Nephron progenitor cell (in vitro differentiated cells): ENCODE data around the gene GJC3.
"Not testable (repeated sequence)": the region's sequence is repeated elsewhere in the genome, so short reads cannot be mapped to it uniquely, and the experiment has no call there.

Source experiments
- DNase-seq: peaks from one replicate; pipeline ENCODE4 v3.0.0; 2021
- H3K27ac Mint-ChIP-seq: 2 replicates; pipeline ENCODE4 v1.8.0; 2021; ENCODE audit warnings: mild to moderate bottlenecking, moderate library complexity, mixed read lengths
- H3K27me3 Mint-ChIP-seq: 2 replicates; pipeline ENCODE4 v1.8.0; 2021; ENCODE audit warnings: mild to moderate bottlenecking, low read depth, mixed read lengths; ENCODE audit not compliant: poor library complexity
- H3K36me3 Mint-ChIP-seq: 2 replicates; pipeline ENCODE4 v1.8.0; 2021; ENCODE audit warnings: low read depth, mixed read lengths
- H3K4me1 Mint-ChIP-seq: 2 replicates; pipeline ENCODE4 v1.8.0; 2021; ENCODE audit warnings: mixed read lengths
- H3K4me3 Mint-ChIP-seq: 2 replicates; pipeline ENCODE4 v1.8.0; 2021; ENCODE audit warnings: mild to moderate bottlenecking, moderate library complexity, mixed read lengths
- H3K9me3 Mint-ChIP-seq: 2 replicates; pipeline ENCODE4 v1.8.0; 2021; ENCODE audit warnings: mild to moderate bottlenecking, moderate library complexity, mixed read lengths
- CTCF ChIP-seq: fragments of 200-600 bp; sonication (generic); IDR thresholded peaks from 2 replicates; pipeline ENCODE4 v1.5.0; 2021; ENCODE audit warnings: antibody characterized with exemption

The GJC3 gene

GRCh38 chr7:99969298-99969697 is 39.9 kb upstream of the GJC3 start:
- Mint-ChIP-seq H3K36me3 (no peaks in the 10 kb centered on the region), H3K4me1 (no peaks in the 10 kb centered on the region), H3K9me3 (no peaks in the 10 kb centered on the region), H3K27ac (no peak overlapping the region), H3K27me3 (peaks cover 32% of the 10 kb centered on the region), H3K4me3 (no peak overlapping the region)
- no peak for DNase-seq
- no peak for TF ChIP-seq CTCF

GRCh38 chr7:99958564-99959227 is 29.3 kb upstream of the GJC3 start:
- Mint-ChIP-seq H3K4me1 (no peaks in the 10 kb centered on the region), H3K4me3 (no peak overlapping the region), H3K9me3 (no peaks in the 10 kb centered on the region), H3K27ac (no peak overlapping the region), H3K36me3 (no peaks in the 10 kb centered on the region), H3K27me3 (peaks cover 36% of the 10 kb centered on the region)
- no peak for TF ChIP-seq CTCF
- no peak for DNase-seq

GRCh38 chr7:99955247-99955646 is 25.8 kb upstream of the GJC3 start:
- Mint-ChIP-seq H3K4me3 (no peak overlapping the region), H3K9me3 (peaks cover 14% of the 10 kb centered on the region), H3K27ac (no peak overlapping the region), H3K27me3 (peaks cover 23% of the 10 kb centered on the region), H3K4me1 (no peaks in the 10 kb centered on the region), H3K36me3 (no peaks in the 10 kb centered on the region)
- DNase-seq: no peak
- no peak for TF ChIP-seq CTCF

- H3K27ac Mint-ChIP-seq, DNase-seq, H3K36me3 Mint-ChIP-seq, H3K4me1 Mint-ChIP-seq, H3K4me3 Mint-ChIP-seq: not testable (repeated sequence)
- Mint-ChIP-seq H3K9me3 (peaks cover 18% of the 10 kb centered on the region), H3K27me3 (peaks cover 23% of the 10 kb centered on the region)
Measured at GRCh38 chr7:99954643-99955042, 25.2 kb upstream of the GJC3 start.

- H3K27ac Mint-ChIP-seq: no peak overlapping the region
- H3K36me3 Mint-ChIP-seq: no peaks in the 10 kb centered on the region
- no peak for DNase-seq
- H3K4me3 Mint-ChIP-seq: no peak overlapping the region
- peaks cover 26% of the 10 kb centered on the region for H3K9me3 Mint-ChIP-seq
- H3K27me3 Mint-ChIP-seq: peaks cover 23% of the 10 kb centered on the region
- no peak for TF ChIP-seq CTCF
- H3K4me1 Mint-ChIP-seq: no peaks in the 10 kb centered on the region
Measured at GRCh38 chr7:99953649-99954048, 24.2 kb upstream of the GJC3 start.

GRCh38 chr7:99952649-99953048 is 23.2 kb upstream of the GJC3 start:
- not testable (repeated sequence) for H3K36me3 Mint-ChIP-seq, H3K4me3 Mint-ChIP-seq, DNase-seq, H3K4me1 Mint-ChIP-seq, H3K27ac Mint-ChIP-seq
- Mint-ChIP-seq H3K9me3 (peaks cover 30% of the 10 kb centered on the region), H3K27me3 (peaks cover 18% of the 10 kb centered on the region)

GRCh38 chr7:99950819-99951218 is 21.4 kb upstream of the GJC3 start:
- not testable (repeated sequence) for H3K4me3 Mint-ChIP-seq, H3K27ac Mint-ChIP-seq, DNase-seq, H3K4me1 Mint-ChIP-seq, H3K36me3 Mint-ChIP-seq
- Mint-ChIP-seq H3K9me3 (peaks cover 30% of the 10 kb centered on the region), H3K27me3 (peaks cover 11% of the 10 kb centered on the region)
